Measurements from ENCODE around the gene HEXB. TPM values are rescaled to one million over a fixed set of nuclear protein-coding genes. Genes with fewer than 3 reads are reported as not detected.

Gene HEXB
- total RNA-seq, 1 experiment from 2014 or later: 248 TPM

- H3K4me3 ChIP-seq (ENCODE audit: low read depth in 2 of 2, low read length in 2 of 2): no peak overlapping the region
- ChIA-PET CTCF (no interaction called here), POLR2A (no interaction called here)
- H3K36me3 ChIP-seq (ENCODE audit: control insufficient read depth, insufficient read depth, low read length): no peaks in the 10 kb centered on the region
- H3K27me3 ChIP-seq (ENCODE audit: control insufficient read depth, insufficient read depth, low read length): no peaks in the 10 kb centered on the region
- in situ Hi-C loops (cut with HindIII; ENCODE audit: low pct_unique_long_range_greater_than_20kb, low sequenced_read_pairs) (no loop called here), intact Hi-C loops (cut with micrococcal nuclease; ENCODE audit: unreplicated experiment) (loop anchor here (10.0 kb wide), 3 partner anchors 252 to 1052 kb away; no protein-coding TSS in a partner anchor)
- ATAC-seq: no peak
- H3K4me1 ChIP-seq (ENCODE audit: control insufficient read depth, insufficient read depth, low read length): peaks cover 7% of the 10 kb centered on the region
- H3K9me3 ChIP-seq (ENCODE audit: control insufficient read depth, insufficient read depth, low read depth, low read length): no peaks in the 10 kb centered on the region
- no peak overlapping the region for H3K27ac ChIP-seq (ENCODE audit: low read length)
- BruUV-seq (replicated peaks): no TSS peak
- TF ChIP-seq TCF7L2 (IDR thresholded peaks at IDR 0.05; ENCODE audit: low read depth, low read length) (no peak), POLR2AphosphoS5 (IDR thresholded peaks at IDR 0.05; ENCODE audit: low read depth, low read length) (no peak), SIN3A (IDR thresholded peaks at IDR 0.05; ENCODE audit: borderline replicate concordance, insufficient read depth, low read depth, low read length) (no peak), CTCF (IDR thresholded peaks at IDR 0.05) (no peak), REST (IDR thresholded peaks at IDR 0.05; ENCODE audit: insufficient read depth in 1 of 2, low read depth in 2 of 2, low read length in 1 of 2) (no peak)
- DNase-seq (ENCODE audit: low read depth, low spot score): no peak
Observed at GRCh38 chr5:74647096-74647495, 37.9 kb upstream of the HEXB start.

- ChIA-PET CTCF (interaction anchor here (0.6 to 0.7 kb wide), 2 partner anchors 26 to 751 kb away, joined by 3 read pairs; no protein-coding TSS in a partner anchor), POLR2A (no interaction called here)
- intact Hi-C loops (cut with micrococcal nuclease; ENCODE audit: unreplicated experiment) (loop anchor here (2.0 to 10.0 kb wide), 4 partner anchors 254 to 1054 kb away; no protein-coding TSS in a partner anchor), in situ Hi-C loops (cut with HindIII; ENCODE audit: low pct_unique_long_range_greater_than_20kb, low sequenced_read_pairs) (no loop called here)
- ATAC-seq (peak; percentile 93), DNase-seq (ENCODE audit: low read depth, low spot score) (no peak)
- Histone ChIP-seq H3K36me3 (ENCODE audit: control insufficient read depth, insufficient read depth, low read length) (no peaks in the 10 kb centered on the region), H3K27ac (ENCODE audit: low read length) (no peak overlapping the region), H3K4me1 (ENCODE audit: control insufficient read depth, insufficient read depth, low read length) (peaks cover 4% of the 10 kb centered on the region; the same call in 1 of the 2 replicates), H3K4me3 (ENCODE audit: low read depth in 2 of 2, low read length in 2 of 2) (peak overlapping the region in 1 of 2 experiments; percentile 22; a peak in 1 of 4 replicates), H3K9me3 (ENCODE audit: control insufficient read depth, insufficient read depth, low read depth, low read length) (no peaks in the 10 kb centered on the region), H3K27me3 (ENCODE audit: control insufficient read depth, insufficient read depth, low read length) (no peaks in the 10 kb centered on the region)
- no TSS peak for BruUV-seq (replicated peaks)
- TF ChIP-seq CTCF (IDR thresholded peaks at IDR 0.05): peak; percentile 82
- no peak for TF ChIP-seq POLR2AphosphoS5 (IDR thresholded peaks at IDR 0.05; ENCODE audit: low read depth, low read length)
Observed at GRCh38 chr5:74648835-74649293, 36.2 kb upstream of the HEXB start.

Measured in Panc1 (cell line).